ENCODE measurements around the gene SEC11A.
"Not testable (repeated sequence)": the region's sequence is repeated elsewhere in the genome, so short reads cannot be mapped to it uniquely, and the experiment has no call there.

The SEC11A gene

DNA sequence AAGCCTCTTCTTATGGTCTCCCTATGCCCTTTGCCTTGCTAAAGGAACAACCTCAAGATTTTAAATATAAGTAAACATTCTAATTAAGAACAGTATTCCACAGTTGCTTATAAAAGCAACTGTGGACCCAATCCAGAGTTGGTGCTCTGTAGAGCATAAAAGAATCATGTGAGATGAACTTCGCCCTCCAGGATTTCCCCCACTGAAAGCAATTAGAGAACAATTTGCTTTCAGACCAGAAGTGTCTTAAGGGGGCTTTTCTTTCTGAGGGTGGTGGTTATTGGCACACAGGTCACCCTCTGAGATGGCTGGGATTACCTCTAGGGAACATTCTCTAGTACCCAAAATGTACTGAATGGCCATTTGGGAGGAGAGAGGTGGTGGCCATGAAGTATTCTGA is 43.1 kb upstream of the SEC11A start:
- TF ChIP-seq, protein P1, sequence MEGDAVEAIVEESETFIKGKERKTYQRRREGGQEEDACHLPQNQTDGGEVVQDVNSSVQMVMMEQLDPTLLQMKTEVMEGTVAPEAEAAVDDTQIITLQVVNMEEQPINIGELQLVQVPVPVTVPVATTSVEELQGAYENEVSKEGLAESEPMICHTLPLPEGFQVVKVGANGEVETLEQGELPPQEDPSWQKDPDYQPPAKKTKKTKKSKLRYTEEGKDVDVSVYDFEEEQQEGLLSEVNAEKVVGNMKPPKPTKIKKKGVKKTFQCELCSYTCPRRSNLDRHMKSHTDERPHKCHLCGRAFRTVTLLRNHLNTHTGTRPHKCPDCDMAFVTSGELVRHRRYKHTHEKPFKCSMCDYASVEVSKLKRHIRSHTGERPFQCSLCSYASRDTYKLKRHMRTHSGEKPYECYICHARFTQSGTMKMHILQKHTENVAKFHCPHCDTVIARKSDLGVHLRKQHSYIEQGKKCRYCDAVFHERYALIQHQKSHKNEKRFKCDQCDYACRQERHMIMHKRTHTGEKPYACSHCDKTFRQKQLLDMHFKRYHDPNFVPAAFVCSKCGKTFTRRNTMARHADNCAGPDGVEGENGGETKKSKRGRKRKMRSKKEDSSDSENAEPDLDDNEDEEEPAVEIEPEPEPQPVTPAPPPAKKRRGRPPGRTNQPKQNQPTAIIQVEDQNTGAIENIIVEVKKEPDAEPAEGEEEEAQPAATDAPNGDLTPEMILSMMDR (IDR thresholded peaks at IDR 0.05; ENCODE audit: low read depth, low read length), result no peak

DNA sequence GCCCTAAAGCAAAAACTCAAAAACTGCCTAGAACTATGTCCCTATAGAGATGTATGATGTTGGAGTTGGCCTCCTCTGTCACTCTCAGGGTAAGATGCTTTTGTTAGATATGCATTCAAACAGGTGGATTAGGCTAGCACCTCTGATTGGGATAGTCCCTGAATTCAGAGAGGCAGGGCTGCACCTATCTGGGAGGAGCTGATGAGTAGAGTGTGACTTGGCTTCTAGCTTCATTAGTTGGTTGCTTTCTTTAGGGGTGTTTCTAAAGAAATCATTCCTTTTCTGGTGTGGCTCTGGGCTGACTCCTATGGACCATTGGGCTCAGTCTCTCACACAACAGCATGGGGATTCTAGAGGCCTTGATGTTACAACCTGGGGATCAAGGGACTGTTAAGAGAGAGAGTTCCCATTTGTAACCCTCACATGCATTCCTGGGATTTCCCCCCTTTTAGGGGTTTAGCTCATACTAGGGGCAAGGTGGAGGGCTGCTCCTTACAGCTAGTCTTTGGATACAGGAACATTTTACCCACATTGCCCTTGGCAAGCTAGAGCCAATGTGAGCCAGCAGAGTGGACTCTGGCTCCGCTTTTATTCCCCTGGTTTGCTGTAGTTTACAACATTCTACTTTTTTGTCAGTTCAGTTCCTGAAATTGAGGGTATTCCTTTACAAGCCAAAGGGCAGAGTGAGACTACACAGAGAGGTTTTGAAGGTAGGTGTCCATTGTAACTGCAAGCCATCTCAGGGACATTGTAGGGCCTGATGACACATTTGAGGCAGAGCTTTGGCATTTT is 40.0 kb upstream of the SEC11A start:
- TF ChIP-seq, protein P1 (IDR thresholded peaks at IDR 0.05; ENCODE audit: low read depth, low read length), result no peak
- DNase-seq (ENCODE audit: extremely low read depth, low read depth), result no peak

More for the DNA sequence above, 43.1 kb upstream of the SEC11A start:
- DNase-seq (ENCODE audit: extremely low read depth, low read depth), result no peak

DNA sequence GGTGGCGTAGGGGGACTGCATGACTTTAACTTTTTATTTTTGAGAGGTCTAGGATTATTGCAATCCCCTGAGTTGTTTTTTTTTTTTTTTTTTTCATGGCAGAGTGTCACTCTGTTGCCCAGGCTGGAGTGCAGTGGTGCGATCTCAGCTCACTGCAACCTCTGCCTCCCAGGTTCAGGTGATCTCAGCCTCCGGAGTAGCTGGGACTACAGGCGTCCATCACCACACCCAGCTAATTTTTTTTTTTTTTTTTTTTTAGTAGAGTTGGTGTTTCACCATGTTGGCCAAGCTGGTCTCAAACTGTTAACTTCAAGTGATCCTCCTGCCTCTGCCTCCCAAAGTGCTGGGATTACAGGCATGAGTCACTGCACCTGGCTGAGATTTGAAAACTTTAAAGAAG is 39.0 kb upstream of the SEC11A start:
- DNase-seq (ENCODE audit: extremely low read depth, low read depth), result not testable (repeated sequence)

DNA sequence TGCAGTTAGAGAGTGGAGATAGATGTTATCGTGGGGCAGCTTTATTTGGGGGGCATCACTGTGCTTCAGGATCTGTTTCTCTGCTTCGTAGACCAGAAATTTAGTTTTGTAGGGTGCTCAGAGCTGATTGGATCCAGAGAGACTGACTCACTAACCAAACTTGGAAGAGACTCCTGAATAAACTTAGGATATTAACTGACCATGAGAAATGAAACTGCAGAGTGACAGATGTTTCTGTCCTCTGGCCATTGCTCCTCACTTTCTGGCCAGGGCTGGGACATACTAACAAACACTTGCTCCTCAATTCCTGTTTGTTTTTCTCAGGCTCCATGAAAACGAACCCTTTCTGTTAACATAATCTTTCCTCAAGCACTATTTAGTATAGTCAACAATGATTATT is 36.8 kb upstream of the SEC11A start:
- no peak for DNase-seq (ENCODE audit: extremely low read depth, low read depth)

DNA sequence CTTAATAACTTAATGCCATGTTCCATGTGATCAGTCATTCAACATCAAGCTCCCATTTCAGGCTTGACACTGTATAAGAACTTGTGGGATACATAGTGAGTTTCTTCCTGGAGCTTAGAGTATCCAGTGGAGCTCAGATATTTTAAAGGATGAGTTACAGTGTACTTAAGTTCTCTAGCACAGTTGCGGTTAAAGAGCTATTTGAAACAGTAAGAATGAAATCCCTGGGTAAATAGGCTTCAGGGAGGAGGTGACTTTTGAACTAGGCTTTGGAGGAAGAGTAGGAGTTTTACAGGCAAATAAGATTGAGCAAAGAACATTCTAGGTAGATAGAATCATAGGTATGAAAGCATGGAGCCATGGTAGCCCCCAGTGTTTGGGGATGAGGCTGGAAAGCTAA is 36.3 kb upstream of the SEC11A start:
- TF ChIP-seq, protein P1 (IDR thresholded peaks at IDR 0.05; ENCODE audit: low read depth, low read length), result no peak
- DNase-seq (ENCODE audit: extremely low read depth, low read depth), result no peak

More for the DNA sequence above, 36.8 kb upstream of the SEC11A start:
- TF ChIP-seq, protein P1 (IDR thresholded peaks at IDR 0.05; ENCODE audit: low read depth, low read length), result no peak

DNA sequence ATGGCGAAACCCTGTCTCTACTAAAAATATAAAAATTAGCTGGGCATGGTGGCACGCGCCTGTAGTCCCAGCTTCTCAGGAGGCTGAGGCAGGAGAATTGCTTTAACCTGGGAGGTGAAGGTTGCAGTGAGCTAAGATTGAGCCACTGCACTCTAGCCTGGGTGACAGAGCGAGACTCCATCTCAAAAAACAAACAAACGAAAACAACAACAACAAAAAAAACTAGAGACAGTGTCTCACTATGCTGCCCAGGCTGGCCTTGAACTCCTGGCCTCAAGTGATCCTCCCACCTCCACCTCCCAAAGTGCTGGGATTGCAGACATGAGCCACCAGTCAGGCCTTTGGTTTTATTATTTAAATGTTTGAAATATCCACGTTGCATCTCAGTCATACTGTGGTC is 35.8 kb upstream of the SEC11A start:
- DNase-seq (ENCODE audit: extremely low read depth, low read depth), result not testable (repeated sequence)

DNA sequence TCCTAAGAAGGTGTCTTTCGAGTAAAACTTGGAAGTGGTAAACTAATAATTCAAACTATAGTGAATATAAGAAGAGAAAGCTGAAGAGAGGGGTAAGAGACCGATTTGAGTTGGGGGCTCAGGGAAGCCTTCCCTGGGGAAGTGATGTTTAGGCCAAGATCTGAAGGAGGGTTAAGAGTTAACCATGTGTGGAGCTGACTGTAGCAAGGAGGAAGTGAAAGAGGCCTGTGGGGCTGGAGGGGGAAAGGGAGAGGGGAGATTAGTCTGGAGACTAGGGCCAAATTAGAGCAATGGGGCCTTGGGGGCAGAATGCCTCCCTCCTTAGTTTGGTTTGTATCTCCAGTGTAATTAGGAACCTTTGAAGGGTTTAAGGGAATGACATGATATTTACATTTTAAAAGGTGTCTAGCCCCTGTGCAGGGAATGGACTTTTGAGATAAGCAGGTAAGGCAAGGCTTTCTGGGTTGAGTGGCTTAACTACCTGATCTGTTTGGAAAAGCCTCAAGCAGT is 34.7 kb upstream of the SEC11A start:
- DNase-seq (ENCODE audit: extremely low read depth, low read depth), result no peak
- TF ChIP-seq, protein P1 (IDR thresholded peaks at IDR 0.05; ENCODE audit: low read depth, low read length), result no peak

DNA sequence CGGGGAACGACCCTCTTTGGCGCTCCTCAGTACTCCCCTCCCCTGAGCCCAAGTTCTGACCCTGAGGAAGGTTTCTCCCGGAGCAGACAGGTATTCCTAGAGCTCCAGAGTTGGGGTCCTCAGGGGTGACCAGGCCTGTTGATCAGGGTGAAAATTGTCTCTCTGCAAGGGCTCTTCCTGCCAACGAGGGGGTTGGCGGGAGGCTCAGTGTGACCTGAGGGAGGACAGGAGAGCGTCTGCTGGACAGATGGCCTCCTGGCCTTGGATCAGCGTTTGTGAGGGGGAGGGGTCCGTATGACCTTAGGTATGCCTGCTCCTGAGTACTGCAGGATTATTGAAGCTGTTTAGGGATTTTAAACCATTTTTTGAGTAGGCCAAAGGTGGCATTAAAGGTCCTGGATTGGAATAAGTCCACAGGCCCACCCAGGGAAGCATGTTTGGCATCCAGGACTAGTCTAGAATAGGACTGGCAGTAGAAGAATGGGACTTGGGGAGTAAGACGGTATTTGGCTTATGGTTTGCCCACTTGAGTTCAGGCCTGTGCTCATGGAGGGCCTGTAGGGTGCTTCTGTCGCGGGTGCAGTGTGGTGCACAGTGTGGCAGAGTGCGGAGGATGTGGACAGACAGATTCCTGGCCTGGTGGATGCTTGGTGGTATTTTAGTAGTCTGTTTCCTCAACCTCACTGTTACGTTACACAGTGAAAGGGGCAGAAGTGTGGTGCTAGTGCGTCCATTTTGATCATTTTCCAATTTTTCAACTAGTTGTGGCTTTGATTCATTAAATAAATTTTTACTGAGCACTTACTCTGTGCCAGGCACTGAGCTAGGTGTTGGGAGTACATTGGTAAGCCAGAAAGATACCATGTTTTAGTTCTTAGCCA is 33.4 kb upstream of the SEC11A start:
- TF ChIP-seq, protein P1 (IDR thresholded peaks at IDR 0.05; ENCODE audit: low read depth, low read length), result no peak
- no peak for DNase-seq (ENCODE audit: extremely low read depth, low read depth)

Data from AG09319 (cell line).